Measurements from ENCODE around the gene PYM1. TPM values are rescaled to one million over a fixed set of nuclear protein-coding genes. Genes with fewer than 3 reads are reported as not detected.

Gene PYM1
- polyA plus RNA-seq, 2 of the 4 experiments (the other 2 are of a cell fraction): 30.4 to 49.5 TPM

DNA sequence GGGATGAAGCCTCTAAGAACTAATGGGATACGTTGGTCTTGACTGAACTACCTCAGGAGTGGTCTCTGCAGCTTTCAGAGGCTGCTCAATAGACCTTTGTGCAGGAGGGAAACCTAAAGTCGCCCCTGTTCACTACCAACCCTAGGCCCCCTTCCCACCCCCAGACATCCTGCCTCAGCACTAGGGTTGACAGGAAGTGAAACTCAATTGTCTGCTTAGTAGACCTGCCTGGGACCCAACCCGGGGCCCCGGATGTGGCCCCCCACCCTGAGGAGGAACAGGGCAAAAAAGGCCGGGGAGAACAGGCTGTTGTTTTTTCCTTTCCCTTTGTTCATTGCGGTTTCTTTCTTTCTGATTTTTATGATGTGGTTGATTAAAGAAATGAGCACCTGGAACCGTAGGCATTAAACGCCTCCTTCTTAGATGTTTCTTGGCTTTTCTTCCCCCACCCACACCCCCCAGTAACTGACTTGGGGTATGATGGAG lies 1.7 kb upstream of the PYM1 start:
- peaks cover 50% of the 10 kb centered on the region for H3K4me1 ChIP-seq
- ChIA-PET CTCF (interaction anchor here (1.3 to 7.7 kb wide), 3 partner anchors 8 to 57 kb away, joined by 3 to 84 read pairs (median 48); no protein-coding TSS in a partner anchor), POLR2A (no interaction called here)
- FAIRE-seq (no peak), ATAC-seq (no peak), DNase-seq (ENCODE audit: low read depth in 1 of 2, low spot score in 1 of 2) (no peak)
- TF ChIP-seq HOXB5 (CRISPR knock-in tag; IDR thresholded peaks at IDR 0.05) (no peak), ZSCAN20 (CRISPR knock-in tag; IDR thresholded peaks at IDR 0.05) (no peak), ESRRA (IDR thresholded peaks at IDR 0.05; ENCODE audit: borderline replicate concordance, low read length) (no peak)
- H3K4me2 ChIP-seq: no peak overlapping the region
- H3K9me3 ChIP-seq: no peaks in the 10 kb centered on the region
- no peak overlapping the region for H3K4me3 ChIP-seq
- 83% methylated on average over 8 of the region's 8 CpGs for WGBS (ENCODE audit: missing lambda C conversion rate)
- 0 out of 6 replicates have a peak overlapping the region, but pooled peaks of 1 of the 2 experiments have one; percentile 6 for H3K27ac ChIP-seq

- POLR2A ChIA-PET: interaction anchor here (0.8 to 2.1 kb wide), 8 partner anchors 47 to 197 kb away, joined by 3 to 12 read pairs (median 4); partner anchors contain the start of genes DNAJC14, ORMDL2, PA2G4 and RAB5B
- peak overlapping the region; percentile 90 for H3K4me2 ChIP-seq
- FAIRE-seq (no peak), DNase-seq (ENCODE audit: low read depth in 1 of 2, low spot score in 1 of 2) (peak; percentile 97), ATAC-seq (peak; percentile 80 to 86)
- H3K4me3 ChIP-seq: peak overlapping the region; percentile 89
- TF ChIP-seq TFCP2L1 (CRISPR knock-in tag; IDR thresholded peaks at IDR 0.05) (no peak), FOXS1 (CRISPR knock-in tag; IDR thresholded peaks at IDR 0.05) (no peak), POLR2A (IDR thresholded peaks at IDR 0.05; ENCODE audit: low read length) (peak; percentile 62), NPAS2 (CRISPR knock-in tag; IDR thresholded peaks at IDR 0.05; ENCODE audit: borderline replicate concordance) (no peak), KDM5A (IDR thresholded peaks at IDR 0.05) (peak; percentile 54; the same call in 1 of the 2 replicates), HMGXB4 (CRISPR knock-in tag; IDR thresholded peaks at IDR 0.05; ENCODE audit: borderline replicate concordance) (peak; percentile 71; the same call in 1 of the 2 replicates), RAD21 (conservative IDR thresholded peaks at IDR 0.05 in 1 of 2, IDR thresholded peaks at IDR 0.05 in 1 of 2) (peak; percentile 14 to 43; a peak in 2 of 5 replicates), SMC3 (IDR thresholded peaks at IDR 0.05) (peak; percentile 48; the same call in 2 of the 3 replicates), PHF8 (IDR thresholded peaks at IDR 0.05; ENCODE audit: borderline replicate concordance, low read depth) (peak; percentile 78), CTCF (IDR thresholded peaks at IDR 0.05) (peak; percentile 94), ATOH8 (CRISPR knock-in tag; IDR thresholded peaks at IDR 0.05; ENCODE audit: low read depth) (no peak), PBX3 (IDR thresholded peaks at IDR 0.05) (0 out of 2 replicates have a peak, but pooled peaks have one; percentile 7), JUN (IDR thresholded peaks at IDR 0.05) (peak; percentile 79 to 80; a peak in 4 of 5 replicates), CHD2 (IDR thresholded peaks at IDR 0.05; ENCODE audit: low read length, partially characterized antibody) (peak; percentile 38), GATA3 (IDR thresholded peaks at IDR 0.05; ENCODE audit: borderline replicate concordance) (peak; percentile 12; the same call in 1 of the 2 replicates)
- TF ChIP-seq, protein P1, sequence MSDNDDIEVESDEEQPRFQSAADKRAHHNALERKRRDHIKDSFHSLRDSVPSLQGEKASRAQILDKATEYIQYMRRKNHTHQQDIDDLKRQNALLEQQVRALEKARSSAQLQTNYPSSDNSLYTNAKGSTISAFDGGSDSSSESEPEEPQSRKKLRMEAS (IDR thresholded peaks at IDR 0.05): peak; percentile 63; the same call in 1 of the 2 replicates
- WGBS (ENCODE audit: missing lambda C conversion rate): 2% methylated on average over 37 of the region's 42 CpGs
- H3K9me3 ChIP-seq: no peaks in the 10 kb centered on the region
- peaks cover 33% of the 10 kb centered on the region for H3K4me1 ChIP-seq
- CTCF ChIA-PET: interaction anchor here (0.5 to 7.7 kb wide), 36 partner anchors 11 to 212 kb away, joined by 3 to 84 read pairs (median 4); partner anchors contain the start of genes DNAJC14, MMP19, ORMDL2 and RAB5B
- H3K27ac ChIP-seq: peak overlapping the region; percentile 94 to 96
Measured at GRCh38 chr12:55926738-55927587, 731 bp downstream of the PYM1 start.

Data from A549 (cell line).